H1 (cell line): ENCODE measurements around the gene JAK2. TPM values are rescaled to one million over a fixed set of nuclear protein-coding genes. Genes with fewer than 3 reads are reported as not detected.

Experiments
- CTCF ChIA-PET: fragments of 300-600 bp; sonication (Branson Sonifier 250); formaldehyde crosslinking; loops from one replicate; lab custom pipeline; 2021; ENCODE audit not compliant: partially characterized antibody; lab: Charles Lee
- POLR2A ChIA-PET: fragments of 300-600 bp; sonication (Branson Sonifier 250); formaldehyde crosslinking; loops from one replicate; lab custom pipeline; 2021; ENCODE audit warnings: inconsistent platforms; ENCODE audit not compliant: partially characterized antibody; lab: Charles Lee
- DNase-seq, 2 experiments: peaks; one replicate each; pipeline versions ENCODE4 v3.0.0 to v3.0.0-alpha.2; 2010 to 2022; ENCODE audit warnings: low spot score in 2 of 2, low read depth in 1 of 2, mixed read lengths in 1 of 2
- FAIRE-seq: peaks from 2 replicates; lab custom pipeline; 2011; peaks lifted over from hg19 to GRCh38; lab: Jason Lieb, UNC
- H2AFZ ChIP-seq: 2 replicates; pipeline ENCODE4 v1.8.1; 2012; ENCODE audit warnings: low read length, inconsistent platforms
- H2AK5ac ChIP-seq: 2 replicates; pipeline ENCODE4 v1.6.1; 2013; ENCODE audit warnings: low read depth, low read length
- H2BK120ac ChIP-seq: replicated peaks from 2 replicates; pipeline ENCODE3; 2013; ENCODE audit warnings: low read depth, low read length, inconsistent platforms
- H2BK12ac ChIP-seq: 2 replicates; pipeline ENCODE4 v1.6.1; 2013; ENCODE audit warnings: low read depth, low read length
- H2BK15ac ChIP-seq: 2 replicates; pipeline ENCODE4 v1.6.1; 2013; ENCODE audit warnings: low read length
- H2BK20ac ChIP-seq: 2 replicates; pipeline ENCODE4 v1.6.1; 2013; ENCODE audit warnings: low read length
- H2BK5ac ChIP-seq: 2 replicates; pipeline ENCODE4 v1.6.1; 2013; ENCODE audit warnings: low read depth, low read length
- H3K14ac ChIP-seq: 2 replicates; pipeline ENCODE4 v1.6.1; 2013; ENCODE audit warnings: inconsistent platforms; ENCODE audit not compliant: insufficient read length
- H3K18ac ChIP-seq: 2 replicates; pipeline ENCODE4 v1.6.1; 2013; ENCODE audit warnings: low read length; ENCODE audit errors: extremely low read depth
- H3K23ac ChIP-seq: 2 replicates; pipeline ENCODE4 v1.6.1; 2013; ENCODE audit warnings: inconsistent platforms; ENCODE audit not compliant: insufficient read length
- H3K23me2 ChIP-seq: 2 replicates; pipeline ENCODE4 v1.6.1; 2013; ENCODE audit warnings: low read depth, low read length
- H3K27ac ChIP-seq: 2 replicates; pipeline ENCODE4 v1.6.1; 2011; ENCODE audit warnings: low read depth, low read length, inconsistent platforms
- H3K27me3 ChIP-seq, 4 experiments: replicated peaks in 1 of 4; 1 replicate in 1 of 4; 2 replicates in 3 of 4; pipeline versions ENCODE4 v1.6.1 to v1.8.1; 2011 to 2013; ENCODE audit warnings: low read length in 3 of 4, mild to moderate bottlenecking in 3 of 4, inconsistent platforms in 2 of 4, mixed read lengths in 2 of 4, moderate library complexity in 1 of 4; ENCODE audit not compliant: control insufficient read depth in 3 of 4, insufficient read depth in 3 of 4; ENCODE audit errors: extremely low read depth in 1 of 4
- H3K36me3 ChIP-seq, 4 experiments: 2 replicates each; pipeline versions ENCODE4 v1.6.1 to v1.8.1; 2011 to 2013; ENCODE audit warnings: mild to moderate bottlenecking in 4 of 4, low read length in 3 of 4, moderate library complexity in 2 of 4, control low read depth in 1 of 4, inconsistent platforms in 1 of 4; ENCODE audit not compliant: insufficient read depth in 4 of 4, control insufficient read depth in 2 of 4
- H3K4ac ChIP-seq: replicated peaks from 2 replicates; pipeline ENCODE3; 2013; ENCODE audit warnings: low read length, low read depth, mixed read lengths, inconsistent platforms; ENCODE audit not compliant: insufficient read length
- H3K4me1 ChIP-seq, 4 experiments: replicated peaks in 1 of 4; 1 replicate in 1 of 4; 2 replicates in 3 of 4; pipeline versions ENCODE4 v1.6.1 to v1.8.1; 2011 to 2013; ENCODE audit warnings: low read length in 3 of 4, inconsistent platforms in 2 of 4, mixed read lengths in 1 of 4; ENCODE audit not compliant: insufficient read depth in 4 of 4, control insufficient read depth in 3 of 4
- H3K4me2 ChIP-seq, 2 experiments: 2 replicates each; pipeline versions ENCODE4 v1.6.1 to v1.8.1; 2011 to 2013; ENCODE audit warnings: low read depth in 2 of 2, low read length in 2 of 2, control low read depth in 1 of 2, inconsistent platforms in 1 of 2, mild to moderate bottlenecking in 1 of 2; ENCODE audit not compliant: insufficient read depth in 1 of 2
- H3K4me3 ChIP-seq, 4 experiments: fragments of 200-600, 300-600 bp in 1 of 4; sonication (generic), shearing (Covaris generic), sonication (Bioruptor Twin) in 1 of 4; 2 replicates each; pipeline versions ENCODE4 v1.5.1 to v1.8.1; 2011 to 2016; ENCODE audit warnings: low read length in 4 of 4, low read depth in 3 of 4, control low read depth in 2 of 4, inconsistent platforms in 2 of 4, mild to moderate bottlenecking in 2 of 4, mixed read lengths in 1 of 4, moderate library complexity in 1 of 4; ENCODE audit not compliant: insufficient read depth in 2 of 4; ENCODE audit errors: extremely low read depth in 1 of 4
- H3K56ac ChIP-seq: replicated peaks from 2 replicates; pipeline ENCODE3; 2013; ENCODE audit warnings: low read depth, mild to moderate bottlenecking, mixed read lengths, low read length, inconsistent platforms; ENCODE audit not compliant: insufficient read length
- H3K79me1 ChIP-seq: 2 replicates; pipeline ENCODE4 v1.6.1; 2013; ENCODE audit warnings: low read depth, low read length, control low read depth
- H3K79me2 ChIP-seq, 2 experiments: 2 replicates each; pipeline versions ENCODE4 v1.6.1 to v1.8.1; 2012 to 2013; ENCODE audit warnings: low read length in 2 of 2, mild to moderate bottlenecking in 2 of 2, inconsistent platforms in 1 of 2; ENCODE audit not compliant: insufficient read depth in 2 of 2, control insufficient read depth in 1 of 2
- H3K9ac ChIP-seq, 4 experiments: replicated peaks in 1 of 4; 1 replicate in 1 of 4; 2 replicates in 3 of 4; pipeline versions ENCODE4 v1.6.1 to v1.8.1; 2011 to 2013; ENCODE audit warnings: low read depth in 3 of 4, low read length in 3 of 4, control low read depth in 2 of 4, mild to moderate bottlenecking in 2 of 4, moderate library complexity in 2 of 4, inconsistent platforms in 1 of 4; ENCODE audit errors: extremely low read depth in 1 of 4
- H3K9me3 ChIP-seq, 2 experiments: 2 replicates each; pipeline versions ENCODE4 v1.6.1 to v1.8.1; 2012 to 2013; ENCODE audit warnings: mild to moderate bottlenecking in 2 of 2, moderate library complexity in 2 of 2, control low read depth in 1 of 2, inconsistent platforms in 1 of 2, low read depth in 1 of 2, low read length in 1 of 2, mixed read lengths in 1 of 2; ENCODE audit not compliant: insufficient read depth in 2 of 2
- H4K20me1 ChIP-seq, 2 experiments: replicated peaks in 1 of 2; 2 replicates each; pipeline versions ENCODE3 to v1.8.1; 2011 to 2013; ENCODE audit warnings: inconsistent platforms in 2 of 2, low read length in 2 of 2, mild to moderate bottlenecking in 1 of 2; ENCODE audit not compliant: insufficient read depth in 2 of 2, control insufficient read depth in 1 of 2
- H4K5ac ChIP-seq: 2 replicates; pipeline ENCODE4 v1.6.1; 2013; ENCODE audit warnings: low read length, low read depth, mixed read lengths, inconsistent platforms; ENCODE audit not compliant: insufficient read length
- H4K8ac ChIP-seq: 2 replicates; pipeline ENCODE4 v1.8.0; 2013; ENCODE audit warnings: mild to moderate bottlenecking, moderate library complexity, low read length, inconsistent platforms; ENCODE audit not compliant: insufficient read depth; ENCODE audit errors: extremely low read depth
- H4K91ac ChIP-seq: replicated peaks from 2 replicates; pipeline ENCODE3; 2013; ENCODE audit warnings: low read length, mixed read lengths, inconsistent platforms; ENCODE audit not compliant: insufficient read length
- CBX5 ChIP-seq: fragments of 300-800, 300-1000 bp; sonication (generic); IDR thresholded peaks from 2 replicates; pipeline ENCODE4 v1.7.1; 2016; ENCODE audit warnings: antibody characterized with exemption, low read length, low read depth
- CHD1 ChIP-seq: IDR thresholded peaks from 2 replicates; pipeline ENCODE4 v1.6.1; 2012; ENCODE audit warnings: low read depth, low read length, improper control_type of control experiment
- E2F6 ChIP-seq: IDR thresholded peaks from 2 replicates; pipeline ENCODE4 v1.6.1; 2012; ENCODE audit warnings: inconsistent platforms
- HDAC6 ChIP-seq: IDR thresholded peaks from one replicate; pipeline ENCODE4 v1.7.1; 2012; ENCODE audit warnings: low read depth, mild to moderate bottlenecking, inconsistent platforms, low read length, moderate library complexity
- JUN ChIP-seq: IDR thresholded peaks from 2 replicates; pipeline ENCODE4 v1.6.1; 2011; ENCODE audit warnings: low read depth, mild to moderate bottlenecking, improper control_type of control experiment, low read length
- KDM1A ChIP-seq: fragments of 200-600, 300-600 bp; sonication (generic); IDR thresholded peaks from 2 replicates; pipeline ENCODE4 v1.7.1; 2016; ENCODE audit warnings: mild to moderate bottlenecking, low read length, borderline replicate concordance
- MAFK ChIP-seq: IDR thresholded peaks from 2 replicates; pipeline ENCODE4 v1.6.1; 2012; ENCODE audit warnings: low read depth, mild to moderate bottlenecking, improper control_type of control experiment, low read length
- NANOG ChIP-seq: IDR thresholded peaks from 2 replicates; pipeline ENCODE4 v1.6.1; 2011; ENCODE audit warnings: low read length, low read depth, mild to moderate bottlenecking, inconsistent platforms; ENCODE audit not compliant: insufficient read depth, poor library complexity, severe bottlenecking
- SP2 ChIP-seq: IDR thresholded peaks from 2 replicates; pipeline ENCODE4 v1.6.1; 2012; ENCODE audit warnings: mild to moderate bottlenecking, low read length, inconsistent platforms
- WGBS, 2 experiments: shearing (Covaris generic) in 1 of 2; methylation state at CpG; one replicate each; pipeline versions ENCODE4 v1.1.6 to v1.1.7; 2013 to 2015; ENCODE audit warnings: low lambda C conversion rate in 2 of 2, mixed read lengths in 2 of 2, inconsistent platforms in 1 of 2, low coverage in 1 of 2, missing lambda C conversion rate in 1 of 2; ENCODE audit not compliant: insufficient replicate concordance in 2 of 2, insufficient coverage in 1 of 2, insufficient read length in 1 of 2; ENCODE audit errors: extremely low coverage in 1 of 2, missing lambda C conversion rate in 1 of 2; 5-methylcytosine and 5-hydroxymethylcytosine counted together
- polyA plus RNA-seq, 7 experiments: library from polyadenylated mRNA; depleted of rRNA in 3 of 7; stranded (reverse) in 5 of 7; unstranded in 2 of 7; fragments of >200 nt in 5 of 7; fragments of 200-250 nt in 2 of 7; gene quantifications; 1 replicate in 5 of 7; 2 replicates in 1 of 7; 4 replicates in 1 of 7; pipeline versions ENCODE4 v1.2.1 to v1.2.3, GENCODE V29; 2011 to 2013; ENCODE audit warnings: missing spikeins in 2 of 7, mixed read lengths in 2 of 7
- total RNA-seq: library from RNA; stranded (reverse); fragmentation: NEBNext Ultra II Directional; extraction: Animal tissue kit (Norgen Biotek cat#: 25700); gene quantifications from 2 replicates; pipeline ENCODE4 v1.2.1, GENCODE V29; 2021

The JAK2 gene
- total and polyA plus RNA-seq, 2 of the 8 experiments (the other 6 are each of a cell fraction or from before 2014, with no cell fraction given): 0.50 to 2.1 TPM

- no peak overlapping the region for H3K56ac ChIP-seq
- H3K4me1 ChIP-seq: no peaks in the 10 kb centered on the region
- no peak overlapping the region for H3K27ac ChIP-seq
- H3K23ac ChIP-seq: no peak overlapping the region
- H3K27me3 ChIP-seq: no peaks in the 10 kb centered on the region
- H2BK12ac ChIP-seq: no peak overlapping the region
- no peaks in the 10 kb centered on the region for H3K9me3 ChIP-seq
- H3K4ac ChIP-seq: no peak overlapping the region
- H3K14ac ChIP-seq: no peak overlapping the region
- H3K4me3 ChIP-seq: no peak overlapping the region
- no peak overlapping the region for H2AK5ac ChIP-seq
- POLR2A ChIA-PET: no interaction called here
- H3K18ac ChIP-seq: no peak overlapping the region
- FAIRE-seq: no peak
- H3K79me2 ChIP-seq: no peaks in the 10 kb centered on the region
- H3K79me1 ChIP-seq: no peaks in the 10 kb centered on the region
- no peak overlapping the region for H4K5ac ChIP-seq
- no peak overlapping the region for H2BK20ac ChIP-seq
- 86% methylated on average over 1 of the region's 1 CpG; no CpG with 5 or more reads in 1 of the 2 experiments for WGBS, 2 experiments
- H3K23me2 ChIP-seq: no peaks in the 10 kb centered on the region
- H3K9ac ChIP-seq: no peak overlapping the region
- no peak overlapping the region for H2BK15ac ChIP-seq
- H4K8ac ChIP-seq: no peak overlapping the region
- no peaks in the 10 kb centered on the region for H4K20me1 ChIP-seq
- no peak overlapping the region for H2AFZ ChIP-seq
- no peak for TF ChIP-seq E2F6
- TF ChIP-seq KDM1A: no peak
- no peak for TF ChIP-seq CBX5
- TF ChIP-seq NANOG: no peak
- no peak for TF ChIP-seq JUN
- no peak for TF ChIP-seq MAFK
- TF ChIP-seq SP2: no peak
- TF ChIP-seq CHD1: no peak
- no peak for TF ChIP-seq HDAC6
- no peak overlapping the region for H3K4me2 ChIP-seq
- H3K36me3 ChIP-seq: no peaks in the 10 kb centered on the region
- H2BK120ac ChIP-seq: no peak overlapping the region
- no peak overlapping the region for H4K91ac ChIP-seq
- CTCF ChIA-PET: interaction anchor here (0.6 kb wide), 1 partner anchor 89 kb away, joined by 3 read pairs; no protein-coding TSS in a partner anchor
- H2BK5ac ChIP-seq: no peak overlapping the region
- DNase-seq: no peak
These were observed 15.9 kb upstream of the JAK2 start for GRCh38 chr9:4969130-4969529.
